GM18858 (cell line): ENCODE results near the gene KCNQ5.
A peak's percentile ranks its signal among the peaks of the same experiment; 100 is the strongest.

Experiments used
- ATAC-seq: cut with Tn5 transposase; IDR thresholded peaks from one replicate; pipeline ENCODE4 v1.9.1; 2021; ENCODE audit not compliant: unreplicated experiment

The KCNQ5 gene

GRCh38 chr6:72675396-72675795 is 53.5 kb downstream of the KCNQ5 start:
- ATAC-seq, result no peak

- no peak for ATAC-seq
Measured at GRCh38 chr6:72676995-72677394, 55.1 kb downstream of the KCNQ5 start.

GRCh38 chr6:72677740-72678139 is 55.9 kb downstream of the KCNQ5 start:
- ATAC-seq, result no peak

DNA sequence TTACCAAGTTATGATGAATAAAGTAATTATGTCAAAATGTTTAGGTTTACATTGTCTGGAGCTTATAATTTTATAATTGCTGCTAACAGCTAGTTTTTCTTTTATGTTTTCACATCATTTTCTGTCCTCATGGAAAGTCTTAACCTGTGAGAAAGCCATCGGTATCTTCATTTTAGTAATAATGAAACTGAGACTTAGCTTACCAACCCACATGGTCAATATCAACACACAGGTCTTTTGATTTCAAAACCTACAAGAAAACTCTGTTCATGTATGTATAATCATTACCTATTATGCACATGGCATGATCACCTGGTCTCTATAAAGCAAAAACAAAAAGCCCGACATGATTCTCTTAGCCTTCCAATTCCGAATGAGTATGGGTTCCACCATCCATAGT is 61.9 kb downstream of the KCNQ5 start:
- ATAC-seq, result peak; percentile 91

GRCh38 chr6:72689107-72689954 is 67.5 kb downstream of the KCNQ5 start:
- ATAC-seq, result peak; percentile 81

- no peak for ATAC-seq
Measured at GRCh38 chr6:72691249-72691648, 69.4 kb downstream of the KCNQ5 start.

DNA sequence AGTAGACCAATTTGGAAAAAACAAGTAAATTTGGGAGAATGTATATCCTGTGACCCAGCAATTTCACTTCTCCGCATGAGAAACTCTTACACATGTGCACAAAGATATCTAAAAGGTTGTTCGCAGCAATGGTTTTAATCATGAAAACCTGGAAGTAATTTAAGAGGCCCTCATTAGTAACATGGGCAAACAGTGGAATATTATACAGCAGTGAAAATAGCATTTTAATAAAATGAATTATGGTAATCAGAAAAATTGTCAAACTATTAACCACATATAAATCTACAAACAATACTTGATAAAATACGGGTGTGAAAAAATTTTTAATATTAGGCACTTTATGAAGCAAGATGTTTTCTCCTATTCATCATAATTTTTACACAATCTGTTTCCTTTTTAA is 74.2 kb downstream of the KCNQ5 start:
- no peak for ATAC-seq

DNA sequence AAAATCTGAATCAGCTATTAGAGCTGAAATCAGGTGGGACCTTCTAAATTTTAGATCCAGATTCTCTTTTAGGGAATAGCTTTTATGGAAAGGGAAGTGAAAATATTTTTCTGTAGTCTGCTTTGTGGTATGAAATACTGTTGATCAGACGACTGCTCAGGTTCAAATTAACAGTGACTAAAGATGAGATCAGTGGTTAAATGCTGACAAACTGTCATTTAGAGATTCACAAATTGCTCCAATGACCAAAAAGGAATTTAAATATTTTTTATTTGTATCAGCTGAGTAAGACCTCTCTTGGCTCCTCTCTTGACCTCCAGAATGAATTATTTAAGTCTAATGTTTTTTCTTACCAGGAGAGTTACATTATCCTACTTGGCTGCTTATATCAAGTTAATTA is 77.3 kb downstream of the KCNQ5 start:
- no peak for ATAC-seq

DNA sequence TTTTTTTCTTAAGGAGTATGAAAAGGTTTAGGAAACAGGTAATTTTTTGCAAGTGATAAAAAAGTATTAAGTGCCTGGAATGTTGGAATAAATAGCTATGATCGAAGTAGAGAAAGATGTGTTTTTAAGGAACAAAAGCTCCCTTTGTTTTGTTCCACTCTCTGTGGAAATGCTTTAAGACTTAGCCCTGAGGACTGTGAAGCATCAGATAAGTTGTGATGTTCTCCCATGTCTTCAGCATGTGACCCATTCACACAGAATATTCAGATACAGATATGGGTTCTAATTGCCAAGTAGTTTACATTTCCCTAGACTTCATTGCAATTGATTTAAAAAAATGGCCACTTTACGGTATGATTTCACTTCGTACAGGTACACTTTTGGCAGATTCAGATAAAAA is 80.6 kb downstream of the KCNQ5 start:
- no peak for ATAC-seq

DNA sequence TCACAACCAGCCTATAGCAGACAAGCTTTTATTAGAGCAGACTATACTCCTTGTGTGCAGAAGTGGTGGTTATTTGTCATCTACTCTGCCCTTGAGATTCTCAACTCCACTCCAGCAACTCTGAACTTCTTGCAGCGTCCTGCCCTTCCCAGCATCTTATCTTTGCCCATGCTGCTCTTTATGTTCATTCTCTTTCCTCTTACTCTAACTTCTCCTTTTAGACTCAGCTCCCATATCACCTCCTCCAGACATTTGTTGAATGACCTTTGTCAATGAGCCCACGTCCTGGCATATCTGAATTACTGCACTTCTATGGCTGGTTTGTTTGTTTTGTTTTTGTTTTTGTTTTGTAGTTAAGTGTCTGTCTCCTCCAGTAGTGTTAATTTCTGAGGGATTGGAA is 81.2 kb downstream of the KCNQ5 start:
- ATAC-seq, result no peak

GRCh38 chr6:72704979-72705378 is 83.1 kb downstream of the KCNQ5 start:
- no peak for ATAC-seq

DNA sequence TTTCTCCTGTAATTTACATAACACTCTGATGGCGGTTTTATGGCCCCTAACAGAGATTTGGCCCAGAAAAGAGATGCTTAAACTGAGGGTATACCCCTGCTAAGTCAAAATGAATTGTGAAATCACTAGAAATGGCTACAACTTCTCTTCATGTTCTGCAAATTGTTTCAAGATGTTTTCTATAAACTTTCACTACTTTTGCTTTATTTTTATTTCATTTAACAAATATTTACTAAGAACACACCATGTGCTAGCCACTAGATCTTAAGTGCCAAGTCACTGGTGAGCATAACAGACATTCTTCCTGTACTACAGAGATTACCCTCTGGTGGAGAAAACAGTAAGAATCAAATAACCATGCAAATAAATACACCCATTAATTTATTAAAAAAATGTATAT is 87.6 kb downstream of the KCNQ5 start:
- ATAC-seq, result no peak

GRCh38 chr6:72711731-72712130 is 89.9 kb downstream of the KCNQ5 start:
- no peak for ATAC-seq

GRCh38 chr6:72712910-72713309 is 91.0 kb downstream of the KCNQ5 start:
- no peak for ATAC-seq

DNA sequence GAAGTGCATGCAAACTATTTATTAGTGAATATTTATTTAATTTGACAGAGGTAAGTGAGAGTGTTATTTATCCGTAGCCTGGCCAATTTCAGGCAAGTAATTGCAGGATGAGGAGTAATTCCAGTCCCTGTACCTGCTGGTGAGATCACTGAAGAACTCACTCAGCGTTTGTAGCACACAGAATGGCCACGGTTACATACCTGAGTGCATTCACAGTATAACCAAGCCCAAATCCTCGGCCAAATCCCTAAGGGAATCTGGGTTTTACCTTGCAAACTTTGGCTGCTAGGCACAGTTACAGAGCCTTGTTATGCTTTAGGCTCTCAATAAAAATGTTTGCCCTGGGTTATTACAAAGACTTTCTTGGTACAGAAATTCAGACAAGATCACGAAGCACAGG is 93.3 kb downstream of the KCNQ5 start:
- no peak for ATAC-seq

DNA sequence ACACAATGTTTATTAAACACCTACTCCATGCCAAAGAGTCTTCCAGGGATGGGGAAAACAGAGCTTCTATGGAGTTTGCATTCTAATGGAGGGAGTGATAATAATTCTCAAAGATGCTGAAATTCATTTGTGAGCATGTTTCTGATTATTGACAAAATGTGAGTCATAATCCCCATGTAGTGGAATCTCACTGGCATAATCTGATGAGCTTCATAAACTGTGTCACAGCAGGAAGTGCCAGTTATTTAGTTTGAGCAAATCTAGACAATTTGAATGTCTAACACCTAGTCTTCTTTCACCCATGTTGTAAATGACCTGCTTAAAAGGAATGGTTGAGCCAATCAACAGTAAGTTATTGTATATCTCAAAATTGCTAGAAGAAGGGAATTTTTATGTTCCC is 95.1 kb downstream of the KCNQ5 start:
- no peak for ATAC-seq

DNA sequence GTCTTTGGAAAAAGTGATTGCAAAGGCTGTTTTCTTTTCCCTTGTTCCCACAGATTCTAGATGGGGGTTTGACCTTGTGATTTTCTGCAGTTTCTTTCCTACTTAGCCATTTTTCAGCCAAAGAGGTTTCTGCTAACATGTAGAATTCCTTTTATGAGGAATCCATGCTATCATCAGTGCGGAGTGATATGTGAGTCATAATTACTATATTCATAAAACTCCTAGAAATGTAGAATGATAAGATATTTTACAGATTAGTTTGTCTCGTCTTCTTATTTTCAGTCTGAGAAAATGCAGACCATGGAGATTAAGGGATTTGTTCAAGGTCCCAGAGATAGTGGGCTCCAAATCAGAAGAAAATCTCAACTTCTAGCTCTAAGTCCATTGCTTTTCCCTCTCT is 98.6 kb downstream of the KCNQ5 start:
- no peak for ATAC-seq

- ATAC-seq, result no peak
Measured at GRCh38 chr6:72721346-72721745, 99.5 kb downstream of the KCNQ5 start.

DNA sequence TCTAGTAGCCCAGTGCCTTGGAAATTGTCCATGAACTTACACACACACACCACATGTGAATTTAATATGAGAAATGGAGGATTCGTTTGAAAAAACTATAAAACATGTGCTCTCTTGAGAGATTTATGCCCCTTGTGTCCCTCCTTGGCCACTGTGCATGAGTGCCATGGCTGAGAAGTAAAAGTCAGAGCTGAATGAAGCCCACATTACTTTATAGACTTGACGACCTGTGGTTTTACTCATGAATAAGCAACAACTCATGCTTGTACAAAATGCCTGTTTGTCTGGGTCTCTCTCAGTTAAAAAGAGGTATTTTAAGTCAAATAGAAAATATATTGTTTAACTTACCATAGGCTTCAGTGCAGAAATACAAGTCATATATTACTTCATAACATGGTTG is 102.7 kb downstream of the KCNQ5 start:
- ATAC-seq, result peak; percentile 96

GRCh38 chr6:72728706-72729343 is 107.0 kb downstream of the KCNQ5 start:
- no peak for ATAC-seq

DNA sequence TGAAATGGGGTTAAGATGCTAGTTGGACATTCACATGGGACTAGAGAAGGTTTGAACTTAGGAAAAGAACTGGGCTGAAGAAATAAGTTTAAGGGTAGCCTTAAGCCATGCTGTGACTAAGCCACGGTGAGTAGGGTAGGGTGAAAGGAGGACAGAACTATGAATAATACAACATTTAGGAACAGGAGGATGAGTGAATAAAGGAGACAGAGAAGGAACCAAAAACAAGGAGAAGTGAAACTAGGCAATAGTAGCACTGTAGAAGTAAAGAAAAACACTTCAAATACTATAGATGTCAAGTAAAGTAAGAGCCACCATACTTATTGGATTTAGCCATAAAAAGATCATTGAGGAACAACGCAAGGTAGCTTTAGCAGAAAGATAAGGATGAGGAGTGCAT is 111.2 kb downstream of the KCNQ5 start:
- ATAC-seq, result peak; percentile 73

- ATAC-seq, result no peak
Measured at GRCh38 chr6:72738091-72738490, 116.2 kb downstream of the KCNQ5 start.

GRCh38 chr6:72739368-72739779 is 117.5 kb downstream of the KCNQ5 start:
- ATAC-seq, result peak; percentile 56
